ENCODE results near the gene GAB2.

The GAB2 gene

DNA sequence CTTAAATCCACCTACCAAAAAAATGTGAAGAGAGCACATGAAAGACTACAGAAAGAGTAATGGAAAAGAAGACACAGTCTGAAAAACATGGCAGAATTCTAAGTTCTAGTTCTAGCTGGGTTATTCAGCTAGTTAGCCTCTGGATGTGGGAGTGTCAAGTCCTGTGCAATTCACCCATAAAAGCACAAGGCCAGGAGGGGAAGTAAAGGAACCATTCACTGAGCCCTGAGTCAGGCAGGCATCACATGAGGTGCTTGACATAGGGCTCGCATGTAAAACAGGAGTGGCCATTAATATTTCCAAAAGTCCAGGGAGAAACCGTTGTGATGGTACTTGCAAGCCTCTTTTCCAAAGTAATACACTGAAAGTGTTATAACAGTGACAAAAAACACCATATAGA, 103.7 kb downstream of the GAB2 start:
- no peaks in the 10 kb centered on the region for H3K27me3 ChIP-seq
- H3K4me3 ChIP-seq (ENCODE audit: low read depth, low read length) = no peak overlapping the region
- TF ChIP-seq, protein P1, sequence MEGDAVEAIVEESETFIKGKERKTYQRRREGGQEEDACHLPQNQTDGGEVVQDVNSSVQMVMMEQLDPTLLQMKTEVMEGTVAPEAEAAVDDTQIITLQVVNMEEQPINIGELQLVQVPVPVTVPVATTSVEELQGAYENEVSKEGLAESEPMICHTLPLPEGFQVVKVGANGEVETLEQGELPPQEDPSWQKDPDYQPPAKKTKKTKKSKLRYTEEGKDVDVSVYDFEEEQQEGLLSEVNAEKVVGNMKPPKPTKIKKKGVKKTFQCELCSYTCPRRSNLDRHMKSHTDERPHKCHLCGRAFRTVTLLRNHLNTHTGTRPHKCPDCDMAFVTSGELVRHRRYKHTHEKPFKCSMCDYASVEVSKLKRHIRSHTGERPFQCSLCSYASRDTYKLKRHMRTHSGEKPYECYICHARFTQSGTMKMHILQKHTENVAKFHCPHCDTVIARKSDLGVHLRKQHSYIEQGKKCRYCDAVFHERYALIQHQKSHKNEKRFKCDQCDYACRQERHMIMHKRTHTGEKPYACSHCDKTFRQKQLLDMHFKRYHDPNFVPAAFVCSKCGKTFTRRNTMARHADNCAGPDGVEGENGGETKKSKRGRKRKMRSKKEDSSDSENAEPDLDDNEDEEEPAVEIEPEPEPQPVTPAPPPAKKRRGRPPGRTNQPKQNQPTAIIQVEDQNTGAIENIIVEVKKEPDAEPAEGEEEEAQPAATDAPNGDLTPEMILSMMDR (IDR thresholded peaks at IDR 0.05; ENCODE audit: low read depth, low read length) = no peak
- DNase-seq = no peak
- H3K4me1 ChIP-seq = peaks cover 21% of the 10 kb centered on the region
- H3K9me3 ChIP-seq = no peaks in the 10 kb centered on the region
- H3K36me3 ChIP-seq = no peaks in the 10 kb centered on the region

DNA sequence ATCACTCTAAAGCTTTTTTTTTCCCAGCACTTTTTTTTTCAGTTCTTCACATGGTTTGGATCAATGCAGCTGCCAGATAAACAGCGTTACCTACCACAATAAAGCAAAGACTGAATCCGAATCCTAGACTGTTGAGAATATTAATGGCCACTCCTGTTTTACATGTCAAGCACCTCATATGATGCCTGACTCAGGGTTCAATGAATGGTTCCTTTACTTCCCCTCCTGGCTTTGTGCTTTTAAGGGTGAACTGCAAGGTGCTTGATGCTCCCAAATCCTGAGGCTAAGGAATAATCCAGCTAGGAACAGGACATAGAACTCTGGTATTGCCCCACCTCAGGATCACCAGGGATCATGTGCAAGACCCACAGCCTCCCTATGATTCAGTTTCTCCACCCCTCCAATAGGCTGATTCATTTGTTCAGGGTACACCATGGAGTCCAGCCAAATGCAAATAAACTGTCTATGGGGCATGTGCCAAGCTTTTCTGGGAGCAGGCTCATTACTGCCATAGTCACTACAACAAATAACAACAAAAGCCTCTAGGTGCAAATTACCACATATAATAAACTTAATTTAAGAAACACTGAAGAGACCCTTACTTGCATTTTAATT, 104.3 kb downstream of the GAB2 start:
- peaks cover 21% of the 10 kb centered on the region for H3K4me1 ChIP-seq
- TF ChIP-seq, protein P1 (IDR thresholded peaks at IDR 0.05; ENCODE audit: low read depth, low read length) = no peak
- no peaks in the 10 kb centered on the region for H3K36me3 ChIP-seq
- no peak overlapping the region for H3K4me3 ChIP-seq (ENCODE audit: low read depth, low read length)
- no peaks in the 10 kb centered on the region for H3K9me3 ChIP-seq
- no peaks in the 10 kb centered on the region for H3K27me3 ChIP-seq
- DNase-seq = no peak

- TF ChIP-seq, protein P1 (IDR thresholded peaks at IDR 0.05; ENCODE audit: low read depth, low read length) = no peak
- H3K4me1 ChIP-seq = peaks cover 18% of the 10 kb centered on the region
- H3K36me3 ChIP-seq = no peaks in the 10 kb centered on the region
- no peak overlapping the region for H3K4me3 ChIP-seq (ENCODE audit: low read depth, low read length)
- H3K9me3 ChIP-seq = no peaks in the 10 kb centered on the region
- no peak for DNase-seq
- H3K27me3 ChIP-seq = no peaks in the 10 kb centered on the region
Observed at GRCh38 chr11:78312712-78313111, 104.9 kb downstream of the GAB2 start.

GRCh38 chr11:78311702-78312371, 105.8 kb downstream of the GAB2 start:
- Histone ChIP-seq H3K4me3 (ENCODE audit: low read depth, low read length) (no peak overlapping the region), H3K36me3 (no peaks in the 10 kb centered on the region), H3K4me1 (peaks cover 18% of the 10 kb centered on the region), H3K9me3 (no peaks in the 10 kb centered on the region), H3K27me3 (no peaks in the 10 kb centered on the region)
- no peak for DNase-seq
- TF ChIP-seq, protein P1 (IDR thresholded peaks at IDR 0.05; ENCODE audit: low read depth, low read length) = no peak

GRCh38 chr11:78310500-78310909, 107.1 kb downstream of the GAB2 start:
- Histone ChIP-seq H3K4me3 (ENCODE audit: low read depth, low read length) (no peak overlapping the region), H3K4me1 (peaks cover 18% of the 10 kb centered on the region), H3K36me3 (no peaks in the 10 kb centered on the region), H3K27me3 (no peaks in the 10 kb centered on the region), H3K9me3 (no peaks in the 10 kb centered on the region)
- DNase-seq = no peak
- TF ChIP-seq, protein P1 (IDR thresholded peaks at IDR 0.05; ENCODE audit: low read depth, low read length) = no peak

- Histone ChIP-seq H3K4me3 (ENCODE audit: low read depth, low read length) (no peak overlapping the region), H3K36me3 (no peaks in the 10 kb centered on the region), H3K4me1 (peaks cover 4% of the 10 kb centered on the region), H3K27me3 (no peaks in the 10 kb centered on the region), H3K9me3 (no peaks in the 10 kb centered on the region)
- DNase-seq = no peak
- TF ChIP-seq, protein P1 (IDR thresholded peaks at IDR 0.05; ENCODE audit: low read depth, low read length) = no peak
Observed at GRCh38 chr11:78304201-78304600, 113.4 kb downstream of the GAB2 start.
